Endodermal cell (in vitro differentiated cells): Measurements from ENCODE around the gene GPER1. TPM values are rescaled to one million over a fixed set of nuclear protein-coding genes. Genes with fewer than 3 reads are reported as not detected.

Experiments used
- DNase-seq: peaks from one replicate; pipeline ENCODE4 v3.0.0-alpha.2; 2017
- H3K27ac ChIP-seq: 2 replicates; pipeline ENCODE4 v1.5.1; 2013; ENCODE audit warnings: mild to moderate bottlenecking, low read depth, low read length, moderate library complexity
- H3K27me3 ChIP-seq: 2 replicates; pipeline ENCODE4 v1.6.1; 2013; ENCODE audit warnings: mild to moderate bottlenecking, low read length, moderate library complexity; ENCODE audit not compliant: insufficient read depth, control insufficient read depth, poor library complexity, severe bottlenecking
- H3K36me3 ChIP-seq: 2 replicates; pipeline ENCODE4 v1.7.0; 2013; ENCODE audit warnings: mild to moderate bottlenecking, low read length, moderate library complexity; ENCODE audit not compliant: control insufficient read depth, insufficient read depth
- H3K4me1 ChIP-seq: one replicate; pipeline ENCODE4 v1.7.0; 2013; ENCODE audit warnings: low read length; ENCODE audit not compliant: control insufficient read depth, insufficient read depth
- H3K4me3 ChIP-seq: 2 replicates; pipeline ENCODE4 v1.5.1; 2013; ENCODE audit warnings: mild to moderate bottlenecking, low read length, moderate library complexity
- H3K9ac ChIP-seq: 2 replicates; pipeline ENCODE4 v1.6.1; 2013; ENCODE audit warnings: mild to moderate bottlenecking, low read length, moderate library complexity; ENCODE audit not compliant: poor library complexity, severe bottlenecking; ENCODE audit errors: extremely low read depth
- H3K9me3 ChIP-seq: 2 replicates; pipeline ENCODE4 v1.6.1; 2013; ENCODE audit warnings: mild to moderate bottlenecking, low read length, moderate library complexity; ENCODE audit not compliant: control insufficient read depth
- H3K27ac Mint-ChIP-seq: 2 replicates; pipeline ENCODE4 v1.8.0; 2020; ENCODE audit warnings: mixed read lengths
- H3K27me3 Mint-ChIP-seq: 2 replicates; pipeline ENCODE4 v1.8.0; 2021; ENCODE audit warnings: mild to moderate bottlenecking, mixed read lengths; ENCODE audit not compliant: insufficient read depth
- H3K36me3 Mint-ChIP-seq: 2 replicates; pipeline ENCODE4 v1.8.0; 2020; ENCODE audit warnings: low read depth, mixed read lengths
- H3K4me1 Mint-ChIP-seq: 2 replicates; pipeline ENCODE4 v1.8.0; 2020; ENCODE audit warnings: mixed read lengths
- H3K4me3 Mint-ChIP-seq: 2 replicates; pipeline ENCODE4 v1.8.0; 2020; ENCODE audit warnings: mild to moderate bottlenecking, moderate library complexity, mixed read lengths
- H3K9me3 Mint-ChIP-seq: 2 replicates; pipeline ENCODE4 v1.8.0; 2020; ENCODE audit warnings: mild to moderate bottlenecking, mixed read lengths
- whole genome bisulfite sequencing, 2 experiments: methylation state at CpG; one replicate each; pipeline versions ENCODE4 v1.1.5 to v1.1.7; 2013; ENCODE audit warnings: missing lambda C conversion rate in 2 of 2, mixed read lengths in 1 of 2; ENCODE audit not compliant: insufficient coverage in 1 of 2, insufficient read length in 1 of 2; 5-methylcytosine and 5-hydroxymethylcytosine counted together
- total RNA-seq, 2 donors: library from RNA; stranded (reverse); fragmentation: NEBNext Ultra II Directional in 1 of 2; extraction: Animal tissue kit (Norgen Biotek cat#: 25700) in 1 of 2; gene quantifications; 2 replicates in 1 of 2; 3 replicates in 1 of 2; pipeline ENCODE4 v1.2.1, GENCODE V29; 2021
- TF ChIP-seq, protein P1 (sequence below): fragments of 200-600 bp; sonication (generic); conservative IDR thresholded peaks from 2 replicates; pipeline ENCODE4 v1.5.0; 2021; ENCODE audit warnings: antibody characterized with exemption, mild to moderate bottlenecking

The GPER1 gene
- total RNA-seq, 2 donors from 2014 or later: 0.35 to 0.51 TPM

DNA sequence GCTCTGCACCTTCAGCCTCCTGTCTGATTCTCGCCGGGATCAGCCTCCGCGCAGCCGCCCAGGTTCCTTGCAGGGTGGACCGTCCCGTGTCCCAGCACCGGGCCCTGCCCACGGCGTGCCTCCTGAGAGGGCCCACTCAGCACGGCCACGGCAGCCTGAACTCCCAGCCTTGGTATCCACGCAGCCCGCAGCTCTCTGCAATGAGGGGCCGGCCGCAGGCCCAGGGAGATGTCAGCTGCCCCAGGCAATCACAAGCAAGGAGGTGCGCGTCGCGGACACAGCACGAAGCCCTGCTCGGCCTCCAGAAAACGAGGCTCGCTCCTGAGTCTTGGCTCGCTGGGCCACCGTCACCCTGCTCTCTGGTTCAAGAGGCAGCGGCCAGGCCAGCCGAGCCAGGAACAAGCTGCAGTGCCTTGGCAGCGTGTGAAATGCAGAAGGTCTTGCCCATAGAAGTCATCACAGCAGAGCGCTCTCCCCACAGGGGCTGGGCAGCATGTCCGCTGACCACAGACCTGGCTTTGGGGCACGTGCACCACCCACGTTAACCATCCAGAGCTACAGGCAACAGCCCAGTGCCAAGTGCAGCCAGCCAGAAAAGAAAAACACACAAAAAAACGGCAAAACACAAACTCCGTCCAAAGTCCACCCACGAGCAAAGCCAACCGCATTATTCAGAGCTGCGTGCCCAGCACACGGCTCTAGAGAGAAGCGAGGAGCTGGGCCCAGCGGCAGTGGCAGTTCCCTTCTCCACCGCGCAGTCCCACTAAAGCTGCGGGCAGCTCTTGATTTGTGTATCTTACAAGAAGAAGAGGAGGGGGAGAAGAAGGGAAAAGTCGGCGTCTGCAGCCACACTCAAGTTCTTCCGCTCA lies 13.9 kb downstream of the GPER1 start:
- no peak for DNase-seq
- Histone ChIP-seq H3K4me1 (peaks cover under 1% of the 10 kb centered on the region), H3K9ac (no peak overlapping the region), H3K9me3 (no peaks in the 10 kb centered on the region), H3K27me3 (no peaks in the 10 kb centered on the region), H3K27ac (peak overlapping the region; percentile 88), H3K36me3 (peaks cover 15% of the 10 kb centered on the region), H3K4me3 (no peak overlapping the region)
- no peaks in the 10 kb centered on the region for H3K4me1 Mint-ChIP-seq
- WGBS, 2 experiments: 92 to 93% methylated on average over 36 to 47 of the region's 47 CpGs
- H3K4me3 Mint-ChIP-seq: no peak overlapping the region
- TF ChIP-seq, protein P1, sequence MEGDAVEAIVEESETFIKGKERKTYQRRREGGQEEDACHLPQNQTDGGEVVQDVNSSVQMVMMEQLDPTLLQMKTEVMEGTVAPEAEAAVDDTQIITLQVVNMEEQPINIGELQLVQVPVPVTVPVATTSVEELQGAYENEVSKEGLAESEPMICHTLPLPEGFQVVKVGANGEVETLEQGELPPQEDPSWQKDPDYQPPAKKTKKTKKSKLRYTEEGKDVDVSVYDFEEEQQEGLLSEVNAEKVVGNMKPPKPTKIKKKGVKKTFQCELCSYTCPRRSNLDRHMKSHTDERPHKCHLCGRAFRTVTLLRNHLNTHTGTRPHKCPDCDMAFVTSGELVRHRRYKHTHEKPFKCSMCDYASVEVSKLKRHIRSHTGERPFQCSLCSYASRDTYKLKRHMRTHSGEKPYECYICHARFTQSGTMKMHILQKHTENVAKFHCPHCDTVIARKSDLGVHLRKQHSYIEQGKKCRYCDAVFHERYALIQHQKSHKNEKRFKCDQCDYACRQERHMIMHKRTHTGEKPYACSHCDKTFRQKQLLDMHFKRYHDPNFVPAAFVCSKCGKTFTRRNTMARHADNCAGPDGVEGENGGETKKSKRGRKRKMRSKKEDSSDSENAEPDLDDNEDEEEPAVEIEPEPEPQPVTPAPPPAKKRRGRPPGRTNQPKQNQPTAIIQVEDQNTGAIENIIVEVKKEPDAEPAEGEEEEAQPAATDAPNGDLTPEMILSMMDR: no peak
- H3K27ac Mint-ChIP-seq: peak overlapping the region; percentile 80
- no peaks in the 10 kb centered on the region for H3K27me3 Mint-ChIP-seq
- peaks cover 14% of the 10 kb centered on the region for H3K36me3 Mint-ChIP-seq
- H3K9me3 Mint-ChIP-seq: peaks cover 2% of the 10 kb centered on the region

DNA sequence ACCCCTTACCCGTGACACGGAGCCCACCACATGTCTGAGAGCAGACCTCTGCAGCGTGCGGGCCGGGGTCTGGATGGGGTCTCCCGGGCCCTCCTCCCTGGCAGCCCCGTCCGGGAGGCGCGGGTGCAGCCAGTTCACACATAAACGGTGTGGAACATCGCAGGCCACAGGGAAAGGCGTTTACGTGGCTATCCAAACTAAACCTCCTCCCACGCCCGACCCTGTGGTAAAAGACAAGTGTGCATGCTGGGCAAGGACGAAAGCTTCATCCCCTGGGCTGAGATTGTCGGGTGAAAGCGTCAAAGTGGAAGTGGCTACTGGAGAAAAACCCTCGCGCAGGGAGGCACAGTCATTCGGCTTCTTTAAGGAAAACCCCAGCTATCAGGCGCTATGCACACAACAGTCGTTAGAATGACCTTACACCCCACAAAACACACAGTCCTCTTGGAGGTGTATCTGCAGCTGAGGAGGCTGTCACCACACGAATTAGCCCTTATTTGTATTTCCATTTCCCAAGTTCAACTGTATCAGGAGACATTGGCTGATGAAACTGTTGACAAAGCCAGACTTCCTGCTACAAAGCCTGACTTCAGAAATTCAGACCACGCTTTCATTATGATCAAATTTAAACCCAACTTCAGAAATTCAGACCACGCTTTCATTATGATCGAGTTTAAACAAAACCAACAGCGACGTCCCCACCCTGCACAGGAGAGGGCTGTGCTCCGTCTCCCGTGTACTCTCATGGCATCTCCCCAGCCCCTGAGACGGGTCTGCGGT lies 15.3 kb downstream of the GPER1 start:
- WGBS, 2 experiments: 93 to 97% methylated on average over 26 to 34 of the region's 34 CpGs
- Mint-ChIP-seq H3K9me3 (no peaks in the 10 kb centered on the region), H3K4me1 (no peaks in the 10 kb centered on the region), H3K27ac (peak overlapping the region; percentile 39), H3K36me3 (peaks cover 6% of the 10 kb centered on the region), H3K27me3 (no peaks in the 10 kb centered on the region), H3K4me3 (no peak overlapping the region)
- Histone ChIP-seq H3K36me3 (peaks cover 12% of the 10 kb centered on the region), H3K4me3 (no peak overlapping the region), H3K27me3 (no peaks in the 10 kb centered on the region), H3K9ac (no peak overlapping the region), H3K27ac (no peak overlapping the region), H3K9me3 (no peaks in the 10 kb centered on the region), H3K4me1 (no peaks in the 10 kb centered on the region)
- no peak for DNase-seq
- TF ChIP-seq, protein P1: no peak

DNA sequence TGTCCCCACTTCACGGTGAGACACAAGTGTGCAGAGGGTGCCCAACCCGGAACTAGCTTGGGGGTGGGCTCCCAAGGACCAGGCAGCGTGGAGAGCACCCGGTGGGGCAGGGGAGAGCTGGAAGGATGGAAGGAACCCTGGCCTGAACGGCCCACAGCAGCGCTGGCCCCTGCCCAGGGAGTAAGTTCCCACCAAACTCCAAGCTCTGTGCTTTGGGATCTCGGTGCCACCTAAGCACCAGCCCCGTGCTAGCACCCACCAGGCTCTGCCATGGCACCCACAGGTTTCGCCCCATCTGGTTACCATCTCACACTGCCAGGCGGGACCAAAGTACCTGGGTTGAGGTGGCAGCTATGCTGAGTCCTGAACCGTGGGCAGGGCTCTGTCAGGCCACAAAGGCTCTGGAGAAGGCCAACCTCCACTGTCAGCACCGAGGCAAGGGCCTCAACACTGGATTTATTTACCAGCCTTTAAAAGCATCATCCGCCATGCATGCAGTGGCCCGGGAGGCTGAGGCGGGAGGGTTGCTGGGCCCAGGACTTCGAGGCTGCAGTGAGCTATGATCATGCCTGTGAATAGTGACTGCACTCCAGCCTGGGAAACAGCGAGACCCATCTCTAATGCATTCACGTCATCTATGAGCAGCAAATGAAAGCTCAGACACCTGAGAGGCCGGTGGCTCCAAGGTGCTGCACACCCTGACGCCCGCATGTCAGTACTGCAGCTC lies 16.0 kb downstream of the GPER1 start:
- Histone ChIP-seq H3K9me3 (no peaks in the 10 kb centered on the region), H3K9ac (no peak overlapping the region), H3K4me1 (no peaks in the 10 kb centered on the region), H3K4me3 (no peak overlapping the region), H3K27ac (no peak overlapping the region), H3K36me3 (peaks cover 5% of the 10 kb centered on the region), H3K27me3 (no peaks in the 10 kb centered on the region)
- 93 to 95% methylated on average over 19 to 21 of the region's 21 CpGs for WGBS, 2 experiments
- Mint-ChIP-seq H3K27me3 (no peaks in the 10 kb centered on the region), H3K4me1 (no peaks in the 10 kb centered on the region), H3K27ac (no peak overlapping the region), H3K36me3 (no peaks in the 10 kb centered on the region), H3K9me3 (no peaks in the 10 kb centered on the region), H3K4me3 (no peak overlapping the region)
- TF ChIP-seq, protein P1: no peak
- no peak for DNase-seq
